A549 (cell line): Measurements from ENCODE around the gene ITIH5. TPM values are rescaled to one million over a fixed set of nuclear protein-coding genes. Genes with fewer than 3 reads are reported as not detected.
A peak's percentile ranks its signal among the peaks of the same experiment; 100 is the strongest.

ENCODE experiments used
- ATAC-seq, 2 experiments: fragments of 200-7000 bp in 1 of 2; fragments of >200 bp in 1 of 2; cut with Nextera tagmentation in 1 of 2; cut with Tn5 transposase in 1 of 2; 3 replicates each; pipeline versions ENCODE4 v1.8.0 to v1.9.1; 2018 to 2020; ENCODE audit warnings: mild to moderate bottlenecking in 1 of 2, moderate library complexity in 1 of 2
- CTCF ChIA-PET: fragments of 300-600 bp; sonication (Branson Sonifier 250); formaldehyde crosslinking; extraction: SDS; loops from one replicate; lab custom pipeline; 2021; ENCODE audit warnings: antibody characterized with exemption, inconsistent platforms; lab: Yijun Ruan, JAX
- POLR2A ChIA-PET: fragments of 350-600 bp; formaldehyde crosslinking; extraction: SDS; loops from one replicate; lab custom pipeline; 2021; ENCODE audit warnings: antibody characterized with exemption, inconsistent platforms; lab: Yijun Ruan, JAX
- DNase-seq, 2 experiments: peaks; one replicate each; pipeline versions ENCODE4 v3.0.0 to v3.0.0-alpha.2; 2011 to 2016; ENCODE audit warnings: low read depth in 1 of 2, low spot score in 1 of 2
- FAIRE-seq: peaks from 2 replicates; lab custom pipeline; 2011; peaks lifted over from hg19 to GRCh38; lab: Jason Lieb, UNC
- H3K27ac ChIP-seq, 2 experiments: fragments of >200 bp; sonication (Bioruptor Twin); formaldehyde crosslinking; 3 replicates each; pipeline ENCODE4 v1.5.1; 2016 to 2017
- H3K4me1 ChIP-seq: fragments of >200 bp; sonication (Bioruptor Twin); formaldehyde crosslinking; 3 replicates; pipeline ENCODE4 v1.6.1; 2016
- H3K4me2 ChIP-seq: fragments of >200 bp; sonication (Bioruptor Twin); formaldehyde crosslinking; 3 replicates; pipeline ENCODE4 v1.6.1; 2016
- H3K4me3 ChIP-seq: fragments of >200 bp; sonication (Bioruptor Twin); formaldehyde crosslinking; 3 replicates; pipeline ENCODE4 v1.5.1; 2016
- H3K9me3 ChIP-seq: fragments of >200 bp; sonication (Bioruptor Twin); formaldehyde crosslinking; 3 replicates; pipeline ENCODE4 v1.6.1; 2016
- CBX8 ChIP-seq: fragments of 200-600 bp; sonication (generic); IDR thresholded peaks from 2 replicates; pipeline ENCODE4 v1.6.1; 2016
- CHD2 ChIP-seq: fragments of 150-350 bp; IDR thresholded peaks from 2 replicates; pipeline ENCODE4 v1.6.1; 2014; ENCODE audit warnings: low read length; ENCODE audit not compliant: partially characterized antibody
- CHD4 ChIP-seq: fragments of 200-600 bp; sonication (generic); IDR thresholded peaks from 2 replicates; pipeline ENCODE4 v1.6.1; 2016; ENCODE audit warnings: antibody characterized with exemption, mild to moderate bottlenecking, borderline replicate concordance
- EP300 ChIP-seq, 2 experiments: fragments of >200 bp; sonication (Bioruptor Twin); formaldehyde crosslinking; IDR thresholded peaks; 2 replicates in 1 of 2; 3 replicates in 1 of 2; pipeline ENCODE4 v1.6.1; 2016 to 2017
- FOXS1 ChIP-seq: fragments of 250-450 bp; sonication (Bioruptor Pico); IDR thresholded peaks from 2 replicates; pipeline ENCODE4 v1.5.0; 2020; ENCODE audit warnings: mild to moderate bottlenecking, moderate library complexity
- GATA3 ChIP-seq: IDR thresholded peaks from 2 replicates; pipeline ENCODE4 v1.6.1; 2012; ENCODE audit warnings: borderline replicate concordance
- HEYL ChIP-seq: fragments of 250-450 bp; sonication (Bioruptor Pico); IDR thresholded peaks from 2 replicates; pipeline ENCODE4 v1.8.0; 2021; ENCODE audit warnings: mild to moderate bottlenecking, moderate library complexity
- JUN ChIP-seq, 2 experiments: fragments of >200 bp; sonication (Bioruptor Twin); formaldehyde crosslinking; IDR thresholded peaks; 2 replicates in 1 of 2; 3 replicates in 1 of 2; pipeline ENCODE4 v1.6.1; 2016 to 2017
- JUNB ChIP-seq: fragments of >200 bp; sonication (Bioruptor Twin); formaldehyde crosslinking; IDR thresholded peaks from 2 replicates; pipeline ENCODE4 v1.6.1; 2016
- MAFK ChIP-seq: fragments of 450-650 bp; IDR thresholded peaks from 2 replicates; pipeline ENCODE4 v1.6.1; 2014; ENCODE audit not compliant: partially characterized antibody
- NPAS2 ChIP-seq: fragments of 250-450 bp; sonication (Bioruptor Pico); IDR thresholded peaks from 2 replicates; pipeline ENCODE4 v1.8.0; 2022; ENCODE audit warnings: mild to moderate bottlenecking, moderate library complexity, borderline replicate concordance
- NR3C1 ChIP-seq: fragments of >200 bp; sonication (Bioruptor Twin); formaldehyde crosslinking; IDR thresholded peaks from 3 replicates; pipeline ENCODE4 v1.6.1; 2017
- POLR2AphosphoS2 ChIP-seq: conservative IDR thresholded peaks from 2 replicates; pipeline ENCODE4 v1.6.1; 2012; ENCODE audit warnings: low read length, improper control_type of control experiment, inconsistent platforms
- RARB ChIP-seq: fragments of 250-450 bp; sonication (Bioruptor Pico); IDR thresholded peaks from 2 replicates; pipeline ENCODE4 v1.8.0; 2021; ENCODE audit warnings: mild to moderate bottlenecking, moderate library complexity
- RCOR1 ChIP-seq: fragments of 150-350 bp; IDR thresholded peaks from 2 replicates; pipeline ENCODE4 v1.6.1; 2014; ENCODE audit warnings: antibody characterized with exemption, low read length, low read depth
- RFX5 ChIP-seq: fragments of 450-650 bp; IDR thresholded peaks from 2 replicates; pipeline ENCODE4 v1.7.1; 2014; ENCODE audit warnings: antibody characterized with exemption, mild to moderate bottlenecking, moderate library complexity
- RNF2 ChIP-seq: fragments of 200-600 bp; sonication (generic); IDR thresholded peaks from 2 replicates; pipeline ENCODE4 v1.6.1; 2016; ENCODE audit warnings: low read depth, mild to moderate bottlenecking, antibody characterized with exemption, moderate library complexity, borderline replicate concordance
- SMC3 ChIP-seq: fragments of >200 bp; sonication (Bioruptor Twin); formaldehyde crosslinking; IDR thresholded peaks from 3 replicates; pipeline ENCODE4 v1.6.1; 2018; ENCODE audit warnings: inconsistent platforms
- SREBF2 ChIP-seq: fragments of 450-650 bp; IDR thresholded peaks from 2 replicates; pipeline ENCODE4 v1.6.1; 2014; ENCODE audit warnings: mild to moderate bottlenecking, moderate library complexity
- ZC3H11A ChIP-seq: fragments of 450-650 bp; IDR thresholded peaks from 2 replicates; pipeline ENCODE4 v1.6.1; 2014; ENCODE audit warnings: antibody characterized with exemption, mild to moderate bottlenecking
- WGBS: methylation state at CpG from one replicate; pipeline ENCODE4 v1.1.6; 2017; ENCODE audit errors: missing lambda C conversion rate; 5-methylcytosine and 5-hydroxymethylcytosine counted together
- polyA plus RNA-seq, 4 experiments: library from polyadenylated mRNA; depleted of rRNA in 3 of 4; stranded (reverse); fragments of >200 nt; fragmentation: RNase III in 1 of 4; extraction: RNeasy Plus Mini Kit Qiagen cat#74134 plus additional on column Dnase treatment in 1 of 4; gene quantifications; 2 replicates in 3 of 4; 3 replicates in 1 of 4; pipeline ENCODE4 v1.2.3, GENCODE V29; 2011 to 2017
- TF ChIP-seq, protein P1 (sequence below): IDR thresholded peaks from 2 replicates; pipeline ENCODE4 v1.6.1; 2012; ENCODE audit warnings: low read depth, borderline replicate concordance
- TF ChIP-seq, protein P2 (sequence below): fragments of >200 bp; sonication (Bioruptor Twin); formaldehyde crosslinking; IDR thresholded peaks from 2 replicates; pipeline ENCODE4 v1.6.1; 2016
- TF ChIP-seq, protein P3 (sequence below): fragments of 150-350 bp; IDR thresholded peaks from 2 replicates; pipeline ENCODE4 v1.6.1; 2014; ENCODE audit warnings: low read depth, mild to moderate bottlenecking, low read length
- TF ChIP-seq, protein P4 (sequence below): fragments of >200 bp; sonication (Bioruptor Twin); formaldehyde crosslinking; IDR thresholded peaks from 3 replicates; pipeline ENCODE4 v1.5.1; 2016
- TF ChIP-seq, protein P5 (sequence below): fragments of 200-600 bp; sonication (generic); IDR thresholded peaks from 2 replicates; pipeline ENCODE4 v1.6.1; 2016; ENCODE audit warnings: antibody characterized with exemption, mild to moderate bottlenecking, moderate library complexity

The ITIH5 gene
- polyA plus RNA-seq, 2 of the 4 experiments (the other 2 are of a cell fraction): 0.03 to 0.05 TPM

DNA sequence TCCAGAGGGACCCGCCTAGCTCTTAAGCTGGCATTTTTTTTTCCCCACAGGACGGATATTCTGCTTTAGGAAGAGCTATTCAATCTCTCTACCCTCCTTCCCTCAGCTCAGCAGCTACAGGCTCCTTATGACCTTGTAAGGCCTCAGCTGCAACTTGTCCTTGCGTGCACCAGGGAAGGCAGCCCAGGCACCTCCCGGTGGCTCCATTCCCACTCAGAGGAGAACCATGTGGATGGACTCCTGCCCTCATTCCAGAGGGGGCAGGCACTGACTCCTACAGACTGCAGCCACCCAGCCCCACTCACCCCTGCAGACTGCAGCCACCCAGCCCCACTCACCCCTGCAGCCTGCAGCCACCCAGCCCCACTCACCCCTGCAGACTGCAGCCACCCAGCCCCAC is 73.7 kb downstream of the ITIH5 start:
- CTCF ChIA-PET: interaction anchor here (0.8 to 1.1 kb wide), 2 partner anchors 21 to 68 kb away, joined by 3 read pairs; no protein-coding TSS in a partner anchor
- POLR2A ChIA-PET: no interaction called here
- FAIRE-seq (no peak), DNase-seq (no peak), ATAC-seq (peak; percentile 23 to 61; a peak in 3 of 6 replicates)
- H3K4me3 ChIP-seq: no peak overlapping the region
- WGBS: 49% methylated on average over 4 of the region's 4 CpGs
- no peak overlapping the region for H3K4me2 ChIP-seq
- no peak overlapping the region for H3K27ac ChIP-seq
- H3K4me1 ChIP-seq: no peaks in the 10 kb centered on the region
- no peaks in the 10 kb centered on the region for H3K9me3 ChIP-seq
- TF ChIP-seq NR3C1 (no peak), CBX8 (no peak), MAFK (no peak), RCOR1 (no peak), RARB (CRISPR knock-in tag) (no peak), JUNB (no peak), JUN (IDR thresholded peaks at IDR 0.05) (no peak), SMC3 (no peak)
- TF ChIP-seq, protein P1, sequence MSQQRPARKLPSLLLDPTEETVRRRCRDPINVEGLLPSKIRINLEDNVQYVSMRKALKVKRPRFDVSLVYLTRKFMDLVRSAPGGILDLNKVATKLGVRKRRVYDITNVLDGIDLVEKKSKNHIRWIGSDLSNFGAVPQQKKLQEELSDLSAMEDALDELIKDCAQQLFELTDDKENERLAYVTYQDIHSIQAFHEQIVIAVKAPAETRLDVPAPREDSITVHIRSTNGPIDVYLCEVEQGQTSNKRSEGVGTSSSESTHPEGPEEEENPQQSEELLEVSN: no peak
- TF ChIP-seq, protein P2, sequence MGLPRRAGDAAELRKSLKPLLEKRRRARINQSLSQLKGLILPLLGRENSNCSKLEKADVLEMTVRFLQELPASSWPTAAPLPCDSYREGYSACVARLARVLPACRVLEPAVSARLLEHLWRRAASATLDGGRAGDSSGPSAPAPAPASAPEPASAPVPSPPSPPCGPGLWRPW: no peak
- TF ChIP-seq, protein P3, sequence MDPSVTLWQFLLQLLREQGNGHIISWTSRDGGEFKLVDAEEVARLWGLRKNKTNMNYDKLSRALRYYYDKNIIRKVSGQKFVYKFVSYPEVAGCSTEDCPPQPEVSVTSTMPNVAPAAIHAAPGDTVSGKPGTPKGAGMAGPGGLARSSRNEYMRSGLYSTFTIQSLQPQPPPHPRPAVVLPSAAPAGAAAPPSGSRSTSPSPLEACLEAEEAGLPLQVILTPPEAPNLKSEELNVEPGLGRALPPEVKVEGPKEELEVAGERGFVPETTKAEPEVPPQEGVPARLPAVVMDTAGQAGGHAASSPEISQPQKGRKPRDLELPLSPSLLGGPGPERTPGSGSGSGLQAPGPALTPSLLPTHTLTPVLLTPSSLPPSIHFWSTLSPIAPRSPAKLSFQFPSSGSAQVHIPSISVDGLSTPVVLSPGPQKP: no peak

DNA sequence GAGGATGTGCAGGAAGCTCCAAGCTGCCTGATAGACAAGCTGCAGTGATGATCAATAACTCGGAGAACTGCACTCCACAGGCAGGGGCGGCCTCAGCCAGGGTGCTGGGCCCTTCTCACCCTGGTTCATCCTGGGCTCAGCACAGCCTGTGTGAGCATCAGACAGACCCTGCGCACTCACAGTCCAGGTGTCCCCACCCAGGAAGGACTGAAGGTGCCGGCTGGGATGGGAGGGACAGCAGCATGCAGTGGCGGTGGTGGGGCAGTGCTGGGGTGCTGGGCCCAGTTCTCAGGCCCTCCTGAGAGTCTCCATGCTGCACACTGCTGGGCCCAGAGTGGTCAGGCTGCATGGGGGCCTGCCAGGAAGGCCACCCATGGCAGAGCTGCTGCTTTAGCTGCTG is 74.1 kb downstream of the ITIH5 start:
- POLR2A ChIA-PET: no interaction called here

More for the DNA sequence above, 74.1 kb downstream of the ITIH5 start:
- no peak overlapping the region for H3K4me3 ChIP-seq
- H3K4me1 ChIP-seq: no peaks in the 10 kb centered on the region
- no peak overlapping the region for H3K4me2 ChIP-seq
- ATAC-seq (peak; percentile 57 to 62; a peak in 4 of 6 replicates), DNase-seq (no peak), FAIRE-seq (no peak)
- CTCF ChIA-PET: interaction anchor here (0.8 to 1.1 kb wide), 2 partner anchors 22 to 67 kb away, joined by 3 read pairs; no protein-coding TSS in a partner anchor
- TF ChIP-seq, protein P1: no peak
- no peak for TF ChIP-seq NPAS2 (CRISPR knock-in tag)
- TF ChIP-seq CHD2: no peak
- TF ChIP-seq FOXS1 (CRISPR knock-in tag): no peak
- TF ChIP-seq, protein P4, sequence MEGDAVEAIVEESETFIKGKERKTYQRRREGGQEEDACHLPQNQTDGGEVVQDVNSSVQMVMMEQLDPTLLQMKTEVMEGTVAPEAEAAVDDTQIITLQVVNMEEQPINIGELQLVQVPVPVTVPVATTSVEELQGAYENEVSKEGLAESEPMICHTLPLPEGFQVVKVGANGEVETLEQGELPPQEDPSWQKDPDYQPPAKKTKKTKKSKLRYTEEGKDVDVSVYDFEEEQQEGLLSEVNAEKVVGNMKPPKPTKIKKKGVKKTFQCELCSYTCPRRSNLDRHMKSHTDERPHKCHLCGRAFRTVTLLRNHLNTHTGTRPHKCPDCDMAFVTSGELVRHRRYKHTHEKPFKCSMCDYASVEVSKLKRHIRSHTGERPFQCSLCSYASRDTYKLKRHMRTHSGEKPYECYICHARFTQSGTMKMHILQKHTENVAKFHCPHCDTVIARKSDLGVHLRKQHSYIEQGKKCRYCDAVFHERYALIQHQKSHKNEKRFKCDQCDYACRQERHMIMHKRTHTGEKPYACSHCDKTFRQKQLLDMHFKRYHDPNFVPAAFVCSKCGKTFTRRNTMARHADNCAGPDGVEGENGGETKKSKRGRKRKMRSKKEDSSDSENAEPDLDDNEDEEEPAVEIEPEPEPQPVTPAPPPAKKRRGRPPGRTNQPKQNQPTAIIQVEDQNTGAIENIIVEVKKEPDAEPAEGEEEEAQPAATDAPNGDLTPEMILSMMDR: no peak
- TF ChIP-seq POLR2AphosphoS2: no peak
- TF ChIP-seq JUNB: no peak
- TF ChIP-seq, protein P5, sequence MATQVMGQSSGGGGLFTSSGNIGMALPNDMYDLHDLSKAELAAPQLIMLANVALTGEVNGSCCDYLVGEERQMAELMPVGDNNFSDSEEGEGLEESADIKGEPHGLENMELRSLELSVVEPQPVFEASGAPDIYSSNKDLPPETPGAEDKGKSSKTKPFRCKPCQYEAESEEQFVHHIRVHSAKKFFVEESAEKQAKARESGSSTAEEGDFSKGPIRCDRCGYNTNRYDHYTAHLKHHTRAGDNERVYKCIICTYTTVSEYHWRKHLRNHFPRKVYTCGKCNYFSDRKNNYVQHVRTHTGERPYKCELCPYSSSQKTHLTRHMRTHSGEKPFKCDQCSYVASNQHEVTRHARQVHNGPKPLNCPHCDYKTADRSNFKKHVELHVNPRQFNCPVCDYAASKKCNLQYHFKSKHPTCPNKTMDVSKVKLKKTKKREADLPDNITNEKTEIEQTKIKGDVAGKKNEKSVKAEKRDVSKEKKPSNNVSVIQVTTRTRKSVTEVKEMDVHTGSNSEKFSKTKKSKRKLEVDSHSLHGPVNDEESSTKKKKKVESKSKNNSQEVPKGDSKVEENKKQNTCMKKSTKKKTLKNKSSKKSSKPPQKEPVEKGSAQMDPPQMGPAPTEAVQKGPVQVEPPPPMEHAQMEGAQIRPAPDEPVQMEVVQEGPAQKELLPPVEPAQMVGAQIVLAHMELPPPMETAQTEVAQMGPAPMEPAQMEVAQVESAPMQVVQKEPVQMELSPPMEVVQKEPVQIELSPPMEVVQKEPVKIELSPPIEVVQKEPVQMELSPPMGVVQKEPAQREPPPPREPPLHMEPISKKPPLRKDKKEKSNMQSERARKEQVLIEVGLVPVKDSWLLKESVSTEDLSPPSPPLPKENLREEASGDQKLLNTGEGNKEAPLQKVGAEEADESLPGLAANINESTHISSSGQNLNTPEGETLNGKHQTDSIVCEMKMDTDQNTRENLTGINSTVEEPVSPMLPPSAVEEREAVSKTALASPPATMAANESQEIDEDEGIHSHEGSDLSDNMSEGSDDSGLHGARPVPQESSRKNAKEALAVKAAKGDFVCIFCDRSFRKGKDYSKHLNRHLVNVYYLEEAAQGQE: no peak
- no peak for TF ChIP-seq RNF2
- no peak for TF ChIP-seq EP300 (IDR thresholded peaks at IDR 0.05)
- TF ChIP-seq, protein P2: no peak
- no peak for TF ChIP-seq GATA3
- no peak for TF ChIP-seq CHD4
- TF ChIP-seq SMC3: no peak
- no peak for TF ChIP-seq HEYL
- no peak for TF ChIP-seq RFX5
- no peak for TF ChIP-seq SREBF2
- TF ChIP-seq ZC3H11A: no peak
- H3K9me3 ChIP-seq: no peaks in the 10 kb centered on the region
- WGBS: 60% methylated on average over 5 of the region's 5 CpGs
- H3K27ac ChIP-seq: no peak overlapping the region
